GM19438 (cell line): Measurements from ENCODE around the gene GCN1.
"Not testable (repeated sequence)": the region's sequence is repeated elsewhere in the genome, so short reads cannot be mapped to it uniquely, and the experiment has no call there.

ENCODE experiments used
- ATAC-seq: cut with Tn5 transposase; IDR thresholded peaks from one replicate; pipeline ENCODE4 v1.9.1; 2021; ENCODE audit warnings: low read depth; ENCODE audit not compliant: unreplicated experiment

Gene GCN1

DNA sequence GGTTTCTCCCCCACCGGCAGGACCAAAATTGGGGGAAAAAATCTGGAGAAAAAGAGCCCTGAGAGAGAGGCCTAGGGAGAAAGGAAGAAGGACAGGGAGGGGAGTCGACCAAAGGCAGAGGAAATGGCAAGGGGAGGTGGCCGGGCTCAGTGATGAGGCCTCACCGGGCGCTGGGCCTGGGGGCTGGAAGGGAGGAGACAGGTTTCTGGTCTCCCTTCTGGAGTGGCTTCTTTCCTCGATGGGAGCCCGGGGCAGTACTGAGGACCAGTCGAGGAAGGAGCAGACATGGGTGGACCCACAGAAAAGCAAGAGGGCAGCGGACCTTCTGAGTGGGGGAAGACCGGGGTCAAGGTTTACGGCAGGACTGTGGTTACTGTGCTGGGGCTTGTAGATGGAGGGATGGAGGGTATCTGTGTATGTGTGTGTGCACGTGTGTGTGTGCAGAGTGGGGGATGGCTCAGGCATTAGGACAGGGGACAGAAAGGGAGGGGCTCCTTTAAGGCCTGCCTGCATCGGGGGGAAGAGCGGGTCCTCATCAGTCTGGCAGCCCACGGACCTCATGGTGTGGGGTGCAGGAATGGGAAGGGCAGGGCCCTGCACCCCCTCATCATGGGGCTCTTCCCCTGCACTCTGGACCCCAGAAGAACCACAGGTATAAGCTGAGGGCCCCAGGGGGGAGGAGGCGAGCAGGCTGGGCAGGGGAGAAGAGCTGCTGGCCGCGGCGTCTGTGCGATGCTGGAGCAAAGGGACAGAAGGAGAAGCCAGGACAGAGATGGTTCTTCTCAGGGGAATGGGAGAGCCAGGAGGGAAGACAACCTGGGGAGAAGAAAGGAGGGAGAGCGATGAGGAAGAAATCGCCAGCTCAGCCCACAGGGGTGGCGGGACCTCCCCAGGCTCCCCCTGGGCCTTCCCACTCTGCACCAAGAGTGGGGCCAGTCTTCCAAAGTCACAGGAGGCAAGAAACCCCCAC, 21.5 kb upstream of the GCN1 start:
- no peak for ATAC-seq

DNA sequence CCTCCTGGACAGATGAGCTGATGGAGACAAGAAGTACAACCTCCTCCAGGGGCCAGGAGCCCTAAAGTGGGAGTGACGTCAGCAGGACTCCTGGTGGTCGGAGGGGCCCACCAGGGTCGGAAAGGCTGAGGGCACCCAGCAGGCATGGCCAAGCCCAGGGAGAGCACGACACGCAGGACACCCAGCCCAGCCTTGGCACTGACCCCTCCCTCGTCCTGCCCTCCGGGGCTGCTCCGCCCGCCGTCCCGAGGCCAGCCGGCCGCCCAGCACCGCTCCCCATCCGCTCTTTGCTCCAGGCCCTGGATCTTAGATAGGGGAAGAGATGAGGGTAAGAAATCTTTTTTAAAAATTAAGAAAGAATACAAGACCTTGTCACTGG, 20.8 kb upstream of the GCN1 start:
- ATAC-seq = no peak

GRCh38 chr12:120214626-120215356, 20.3 kb upstream of the GCN1 start:
- no peak for ATAC-seq

- ATAC-seq = no peak
These were observed 19.2 kb upstream of the GCN1 start for GRCh38 chr12:120213758-120214157.

GRCh38 chr12:120213182-120213581, 18.7 kb upstream of the GCN1 start:
- ATAC-seq = not testable (repeated sequence)

- no peak for ATAC-seq
These were observed 17.8 kb upstream of the GCN1 start for GRCh38 chr12:120212301-120212700.

DNA sequence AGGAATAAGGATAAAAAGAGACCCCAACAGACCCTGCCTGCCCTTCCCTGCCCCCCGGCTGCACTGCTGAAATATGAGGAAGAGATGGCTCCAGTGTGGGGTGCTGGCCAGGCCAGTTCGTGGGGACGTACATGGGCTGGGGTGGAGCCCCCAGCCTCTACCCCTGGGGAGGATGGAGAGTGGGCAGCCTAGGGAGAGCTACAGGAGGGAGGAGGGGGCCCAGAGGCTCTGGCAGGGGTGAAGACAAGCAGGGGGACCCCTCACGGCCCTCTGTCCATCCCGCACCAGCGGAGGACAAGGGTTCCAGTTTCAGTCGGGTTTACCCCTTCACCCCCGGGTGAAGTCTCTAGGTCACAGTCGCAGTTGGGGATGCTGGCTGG, 17.4 kb upstream of the GCN1 start:
- ATAC-seq = no peak

DNA sequence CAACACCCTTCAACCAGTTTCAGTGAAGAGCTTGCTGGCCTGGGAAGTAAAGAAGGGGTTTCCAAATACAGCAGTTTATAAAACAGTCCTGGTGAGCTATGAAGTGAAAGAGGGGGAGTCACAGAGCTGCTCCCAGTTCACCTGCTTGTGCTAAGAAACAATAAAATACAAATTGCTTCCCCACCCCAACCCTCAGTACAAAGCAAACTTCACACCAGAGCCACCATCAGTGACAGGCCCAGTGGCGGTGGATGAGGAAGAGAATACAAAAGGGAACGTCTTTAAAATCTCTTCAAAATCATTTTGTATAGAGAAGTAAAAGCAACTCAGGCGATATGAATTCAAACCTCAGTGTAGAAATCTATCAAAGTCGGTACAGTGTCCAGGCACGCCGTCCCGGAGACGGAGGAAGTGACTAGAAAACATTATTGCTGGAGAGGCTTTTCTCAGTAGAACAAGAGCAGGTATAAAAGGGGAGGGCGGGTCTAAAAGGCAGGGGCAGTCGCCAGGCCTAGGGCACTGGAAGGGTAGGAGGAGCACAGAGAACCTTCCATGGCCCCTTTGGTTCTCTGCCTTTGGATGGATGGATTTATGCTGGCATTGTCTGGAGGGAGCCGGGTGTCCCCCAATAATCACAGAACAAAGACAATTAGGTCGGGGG, 16.9 kb upstream of the GCN1 start:
- no peak for ATAC-seq

GRCh38 chr12:120209851-120210250, 15.3 kb upstream of the GCN1 start:
- no peak for ATAC-seq

DNA sequence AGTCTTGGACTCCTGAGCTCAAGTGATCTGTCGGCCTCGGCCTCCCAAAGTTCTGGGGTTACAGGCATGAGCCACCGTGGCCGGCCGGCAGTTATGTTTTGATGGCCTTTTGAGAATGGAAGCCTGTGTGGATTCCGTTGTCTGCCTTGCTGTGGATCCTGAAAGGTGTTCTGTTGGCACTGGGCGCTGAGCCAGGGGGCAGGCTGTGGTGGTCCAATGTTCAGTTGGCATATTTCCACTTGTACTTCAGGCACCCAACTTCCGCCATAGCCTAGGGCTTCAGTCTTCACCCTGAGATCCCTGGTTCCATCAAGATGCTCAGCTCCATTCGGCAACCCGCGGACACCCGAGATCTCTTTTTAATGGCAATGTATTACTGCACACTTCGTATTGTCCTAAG, 12.7 kb upstream of the GCN1 start:
- ATAC-seq = no peak

GRCh38 chr12:120206781-120207180, 12.3 kb upstream of the GCN1 start:
- ATAC-seq = not testable (repeated sequence)

GRCh38 chr12:120206228-120206627, 11.7 kb upstream of the GCN1 start:
- ATAC-seq = no peak

- no peak for ATAC-seq
These were observed 9.7 kb upstream of the GCN1 start for GRCh38 chr12:120204171-120204570.

GRCh38 chr12:120200364-120200800, 5.9 kb upstream of the GCN1 start:
- no peak for ATAC-seq

DNA sequence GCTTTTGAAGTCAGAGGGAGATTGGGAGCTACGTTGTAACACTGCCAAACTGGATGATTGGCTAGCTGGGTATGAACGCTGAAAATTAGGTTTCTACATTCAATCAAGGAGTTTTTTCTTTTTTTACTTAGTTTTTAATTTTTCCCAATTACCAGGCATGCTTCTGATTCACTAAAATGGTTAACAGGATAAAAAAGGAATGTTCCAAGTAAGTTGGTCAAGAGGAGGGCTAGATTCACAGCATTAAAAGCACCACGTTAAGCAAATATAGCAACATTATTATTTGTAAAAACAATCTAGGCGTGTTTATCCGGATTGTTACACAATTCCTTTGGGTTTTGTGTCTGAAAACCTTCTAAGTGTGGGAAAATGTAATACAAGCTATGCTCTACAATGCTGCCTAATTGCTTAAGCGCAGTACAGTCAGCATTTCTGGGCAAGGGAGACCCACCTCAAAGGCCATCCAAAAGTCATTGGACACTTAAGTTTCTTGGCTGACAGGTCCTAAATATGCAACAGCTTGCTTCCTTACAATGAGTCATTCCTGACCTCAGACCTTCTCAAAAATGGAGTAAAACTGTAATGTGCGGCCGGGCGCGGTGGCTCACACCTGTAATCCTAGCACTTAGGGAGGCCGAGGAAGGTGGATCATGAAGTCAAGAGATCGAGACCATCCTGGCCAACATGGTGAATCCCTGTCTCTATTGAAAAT, 5.2 kb upstream of the GCN1 start:
- ATAC-seq = no peak

DNA sequence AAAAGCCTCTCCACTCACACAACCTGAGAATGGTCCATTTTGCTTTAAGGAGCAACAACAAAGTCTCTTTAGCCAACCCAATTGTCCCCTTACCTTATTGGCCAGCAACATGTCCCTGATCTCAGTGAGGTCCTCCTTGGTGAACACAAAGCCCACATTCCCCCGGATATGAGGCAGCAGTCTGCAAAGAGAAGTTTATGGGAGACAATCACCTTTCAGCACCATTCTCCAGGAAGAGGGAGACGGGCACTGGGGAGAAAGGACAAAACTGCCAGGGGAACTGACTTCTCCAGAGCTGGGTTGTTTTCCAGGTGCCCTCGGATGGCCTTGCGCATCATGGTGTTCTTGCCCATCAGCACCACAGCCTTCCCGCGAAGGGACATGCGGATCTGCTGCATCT, 4.5 kb upstream of the GCN1 start:
- no peak for ATAC-seq

- ATAC-seq = no peak
These were observed 3.0 kb upstream of the GCN1 start for GRCh38 chr12:120197542-120197887.

DNA sequence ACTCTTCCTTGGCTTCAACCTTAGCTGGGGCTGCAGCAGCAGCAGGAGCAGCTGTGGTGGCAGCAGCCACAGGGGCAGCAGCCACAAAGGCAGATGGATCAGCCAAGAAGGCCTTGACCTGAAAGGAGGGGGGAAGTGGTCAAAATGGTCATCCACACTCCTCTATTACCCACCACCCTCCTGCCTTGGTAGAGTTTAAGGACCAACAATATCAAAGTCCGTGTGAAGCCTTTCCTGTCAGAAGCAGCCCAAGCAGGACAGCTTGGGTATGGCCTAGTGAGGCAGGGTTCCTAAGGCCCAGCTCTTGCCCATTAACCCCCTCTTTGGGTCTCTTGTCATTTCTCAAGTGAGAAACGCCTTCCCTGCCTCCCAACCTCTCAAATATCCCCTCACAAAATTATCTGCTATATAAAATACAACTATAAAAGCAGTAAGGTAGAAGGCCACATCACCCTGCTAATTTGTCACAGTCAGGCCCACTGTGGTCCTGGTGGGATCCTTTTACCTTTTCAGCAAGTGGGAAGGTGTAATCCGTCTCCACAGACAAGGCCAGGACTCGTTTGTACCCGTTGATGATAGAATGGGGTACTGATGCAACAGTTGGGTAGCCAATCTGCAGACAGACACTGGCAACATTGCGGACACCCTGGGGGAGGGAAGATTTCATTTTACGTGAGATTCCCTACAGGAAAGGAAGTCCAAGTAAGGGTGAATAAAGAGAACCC, 2.5 kb upstream of the GCN1 start:
- not testable (repeated sequence) for ATAC-seq

DNA sequence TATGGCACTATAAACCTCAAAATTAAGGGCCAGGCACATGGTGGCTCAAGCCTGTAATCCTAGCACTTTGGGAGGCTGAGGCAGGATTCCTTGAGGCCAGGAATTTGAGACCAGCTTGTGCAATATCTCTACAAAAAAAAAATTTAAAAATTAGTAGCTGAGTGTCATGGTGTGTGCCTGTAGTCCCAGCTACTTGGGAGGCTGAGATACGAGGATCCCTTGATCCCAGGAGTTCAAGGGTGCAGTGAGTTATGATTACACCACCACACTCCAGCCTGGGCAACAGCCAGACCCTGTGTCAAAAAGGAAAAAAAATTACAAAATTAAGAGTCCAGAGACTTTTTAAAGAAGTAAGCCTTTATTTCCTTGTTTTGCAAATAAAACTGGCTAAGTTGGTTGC, 1.8 kb upstream of the GCN1 start:
- no peak for ATAC-seq

DNA sequence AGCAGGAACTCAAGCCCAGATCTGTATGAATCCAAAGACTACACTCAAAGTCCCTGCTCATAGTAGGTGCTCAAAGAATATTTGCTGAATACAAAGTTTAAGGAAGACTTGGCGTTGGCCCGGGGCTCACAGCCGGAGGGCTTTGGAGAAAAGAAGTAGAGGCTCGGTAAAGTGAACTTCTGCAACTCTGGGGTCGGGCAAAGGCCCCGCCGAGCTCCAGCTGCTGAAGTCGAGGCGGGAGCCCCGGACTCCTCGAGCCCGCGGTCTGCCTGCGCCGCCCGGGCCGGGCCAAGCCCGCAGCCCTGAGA, 335 bp downstream of the GCN1 start:
- no peak for ATAC-seq
